ENCODE measurements around the gene TMEM88. TPM values are rescaled to one million over a fixed set of nuclear protein-coding genes. Genes with fewer than 3 reads are reported as not detected.
A peak's percentile ranks its signal among the peaks of the same experiment; 100 is the strongest.

Gene TMEM88
- total and polyA plus RNA-seq, 2 of the 13 experiments (the other 11 are each of a cell fraction or from before 2014, with no cell fraction given) = 0.31 to 0.66 TPM

- TF ChIP-seq ATF7 (IDR thresholded peaks at IDR 0.05) = no peak
- TF ChIP-seq ATF7 (CRISPR knock-in tag; IDR thresholded peaks at IDR 0.05) = peak; percentile 94
- 0 out of 4 replicates have a peak, but pooled peaks of 1 of the 2 experiments have one; percentile 37 for TF ChIP-seq EP300 (IDR thresholded peaks at IDR 0.05; ENCODE audit: low read depth in 2 of 2, low read length in 2 of 2)
- peak; percentile 19; the same call in 1 of the 2 replicates for TF ChIP-seq EP300 (CRISPR knock-in tag; IDR thresholded peaks at IDR 0.05; ENCODE audit: borderline replicate concordance)
- peak; percentile 13; the same call in 1 of the 2 replicates for TF ChIP-seq IRF2 (CRISPR knock-in tag; IDR thresholded peaks at IDR 0.05)
- no peak for TF ChIP-seq SMC3 (IDR thresholded peaks at IDR 0.05; ENCODE audit: low read length)
- no peak for TF ChIP-seq SP1 (IDR thresholded peaks at IDR 0.05)
- peak; percentile 37; the same call in 1 of the 2 replicates for TF ChIP-seq SP1 (CRISPR knock-in tag; IDR thresholded peaks at IDR 0.05)
- no peak for TF ChIP-seq ZNF660 (CRISPR knock-in tag; IDR thresholded peaks at IDR 0.05; ENCODE audit: borderline replicate concordance, low read depth)
- no peak for TF ChIP-seq ZNF317 (CRISPR knock-in tag; IDR thresholded peaks at IDR 0.05)
- no peak; the same call in none of the 2 replicates for TF ChIP-seq ZNF777 (CRISPR knock-in tag; IDR thresholded peaks at IDR 0.05)
- TF ChIP-seq ZBTB43 (CRISPR knock-in tag; conservative IDR thresholded peaks at IDR 0.05) = no peak
- TF ChIP-seq ZBED4 (CRISPR knock-in tag; IDR thresholded peaks at IDR 0.05; ENCODE audit: borderline replicate concordance) = no peak
- TF ChIP-seq HDAC1 (CRISPR knock-in tag; IDR thresholded peaks at IDR 0.05) = peak; percentile 89
- TF ChIP-seq ZNF691 (CRISPR knock-in tag; IDR thresholded peaks at IDR 0.05; ENCODE audit: borderline replicate concordance, low read depth) = 0 out of 2 replicates have a peak, but pooled peaks have one; percentile 40
- TF ChIP-seq ZNF230 (CRISPR knock-in tag; IDR thresholded peaks at IDR 0.05) = no peak
- no peak for TF ChIP-seq JUND (CRISPR knock-in tag; IDR thresholded peaks at IDR 0.05)
- TF ChIP-seq HNRNPL (IDR thresholded peaks at IDR 0.05; ENCODE audit: low read depth, low read length) = no peak
- TF ChIP-seq GATA4 (IDR thresholded peaks at IDR 0.05; ENCODE audit: borderline replicate concordance, low read depth) = 0 out of 2 replicates have a peak, but pooled peaks have one; percentile 11
- no peak for TF ChIP-seq PLRG1 (conservative IDR thresholded peaks at IDR 0.05)
Observed at GRCh38 chr17:7843536-7844291, 11.2 kb upstream of the TMEM88 start (continued).

Measured in HepG2 (cell line).